Measurements from ENCODE around the gene DCLK1.

- TF ChIP-seq CTCF (IDR thresholded peaks at IDR 0.05) = no peak
- no peak for TF ChIP-seq POLR2AphosphoS5 (IDR thresholded peaks at IDR 0.05)
- TF ChIP-seq POLR2A (IDR thresholded peaks at IDR 0.05) = no peak
Observed at GRCh38 chr13:35797991-35798390, 333.2 kb downstream of the DCLK1 start.

Measured in suprapubic skin (tissue), 4 donors.